ENCODE results near the gene FASN. TPM values are rescaled to one million over a fixed set of nuclear protein-coding genes. Genes with fewer than 3 reads are reported as not detected.

Gene FASN
- total and polyA plus RNA-seq, 9 donors = 1.3 to 168 (median 42.7) TPM

GRCh38 chr17:82037092-82037888 lies 60.7 kb downstream of the FASN start, which contains the start of gene DCXR:
Gene DCXR (minus strand): TSS chr17:82037697. CDS start chr17:82037682, 15 bp downstream.
- peak; percentile 94 to 98 (median 96) for DNase-seq
- peak within 1 kb of the TSS; percentile 75 for H3K4me3 ChIP-seq
- no peaks in the 10 kb centered on the region for H3K36me3 ChIP-seq
- peak within 1 kb of the TSS; percentile 58 to 91 for H3K27ac ChIP-seq
- TF ChIP-seq POLR2A (IDR thresholded peaks at IDR 0.05) = peak; percentile 96
- TF ChIP-seq EP300 (IDR thresholded peaks at IDR 0.05) = no peak
- peak; percentile 72 to 95 (median 85) for TF ChIP-seq CTCF (IDR thresholded peaks at IDR 0.05)
- intact Hi-C loops (cut with DNase I) = no loop called here
- peaks cover 8% of the 10 kb centered on the region for H3K4me1 ChIP-seq (ENCODE audit: insufficient read depth)
- H3K27me3 ChIP-seq = no peaks in the 10 kb centered on the region
- H3K9me3 ChIP-seq = no peaks in the 10 kb centered on the region
- 0 to 1% (median 0%) methylated on average over 79 to 92 of the region's 92 CpGs for WGBS, 3 donors

GRCh38 chr17:82036634-82037091 lies 61.4 kb downstream of the FASN start:
- TF ChIP-seq CTCF (IDR thresholded peaks at IDR 0.05) = no peak
- no peak for TF ChIP-seq POLR2A (IDR thresholded peaks at IDR 0.05)
- no peak for TF ChIP-seq EP300 (IDR thresholded peaks at IDR 0.05)
- Histone ChIP-seq H3K27me3 (no peaks in the 10 kb centered on the region), H3K4me1 (ENCODE audit: insufficient read depth) (peaks cover 8% of the 10 kb centered on the region), H3K27ac (peak overlapping the region; percentile 58 to 91), H3K9me3 (no peaks in the 10 kb centered on the region), H3K36me3 (no peaks in the 10 kb centered on the region), H3K4me3 (peak overlapping the region; percentile 75)
- 24 to 47% (median 28%) methylated on average over 11 to 23 of the region's 23 CpGs for WGBS, 3 donors
- intact Hi-C loops (cut with DNase I) = no loop called here
- DNase-seq = peak in 1 of 5 donors; percentile 61

GRCh38 chr17:82035956-82036633 lies 61.9 kb downstream of the FASN start:
- Histone ChIP-seq H3K36me3 (no peaks in the 10 kb centered on the region), H3K4me1 (ENCODE audit: insufficient read depth) (peaks cover 8% of the 10 kb centered on the region), H3K27me3 (no peaks in the 10 kb centered on the region), H3K9me3 (no peaks in the 10 kb centered on the region), H3K4me3 (peak overlapping the region; percentile 75), H3K27ac (peak overlapping the region; percentile 58 to 91)
- no peak for TF ChIP-seq POLR2A (IDR thresholded peaks at IDR 0.05)
- no peak for TF ChIP-seq CTCF (IDR thresholded peaks at IDR 0.05)
- TF ChIP-seq EP300 (IDR thresholded peaks at IDR 0.05) = no peak
- WGBS, 3 donors = 81 to 83% (median 82%) methylated on average over 20 of the region's 20 CpGs
- intact Hi-C loops (cut with DNase I) = no loop called here
- DNase-seq = no peak

GRCh38 chr17:82035488-82035887 lies 62.5 kb downstream of the FASN start:
- Histone ChIP-seq H3K27me3 (no peaks in the 10 kb centered on the region), H3K4me3 (no peak overlapping the region), H3K4me1 (ENCODE audit: insufficient read depth) (peaks cover 8% of the 10 kb centered on the region), H3K36me3 (no peaks in the 10 kb centered on the region), H3K27ac (no peak overlapping the region), H3K9me3 (no peaks in the 10 kb centered on the region)
- intact Hi-C loops (cut with DNase I) = no loop called here
- WGBS, 3 donors = 76 to 88% (median 86%) methylated on average over 8 of the region's 8 CpGs
- no peak for DNase-seq
- no peak for TF ChIP-seq POLR2A (IDR thresholded peaks at IDR 0.05)
- no peak for TF ChIP-seq CTCF (IDR thresholded peaks at IDR 0.05)
- no peak for TF ChIP-seq EP300 (IDR thresholded peaks at IDR 0.05)

Measured in ovary (tissue), 9 donors.